T-helper 17 cell (primary cell): Measurements from ENCODE around the gene CCDC192. TPM values are rescaled to one million over a fixed set of nuclear protein-coding genes. Genes with fewer than 3 reads are reported as not detected.
A peak's percentile ranks its signal among the peaks of the same experiment; 100 is the strongest.

ENCODE experiments used
- ATAC-seq: fragments of 150-1000 bp; cut with Tn5 transposase; 2 replicates; pipeline ENCODE4 v1.10.0; 2021; ENCODE audit warnings: mild to moderate bottlenecking, moderate library complexity
- DNase-seq, 3 donors: peaks; one replicate each; pipeline versions ENCODE4 v3.0.0 to v3.0.0-alpha.2; 2020 to 2021
- H3K9me3 ChIP-seq: one replicate; pipeline ENCODE4 v1.7.0; 2013; ENCODE audit warnings: low read length, mild to moderate bottlenecking; ENCODE audit not compliant: control insufficient read depth, poor library complexity, severe bottlenecking
- H3K27ac Mint-ChIP-seq: one replicate; pipeline ENCODE4 v1.8.0; 2022; ENCODE audit warnings: mild to moderate bottlenecking, moderate library complexity, mixed read lengths
- H3K27me3 Mint-ChIP-seq: one replicate; pipeline ENCODE4 v1.8.0; 2022; ENCODE audit warnings: mixed read lengths
- H3K36me3 Mint-ChIP-seq: one replicate; pipeline ENCODE4 v1.8.0; 2022; ENCODE audit warnings: low read depth, mixed read lengths
- H3K4me1 Mint-ChIP-seq: one replicate; pipeline ENCODE4 v1.8.0; 2022; ENCODE audit warnings: mild to moderate bottlenecking, mixed read lengths
- H3K4me3 Mint-ChIP-seq: one replicate; pipeline ENCODE4 v1.8.0; 2022; ENCODE audit warnings: mild to moderate bottlenecking, moderate library complexity, mixed read lengths
- total RNA-seq, 4 donors: library from RNA in 2 of 4; stranded (reverse) in 2 of 4; gene quantifications; one replicate each; pipeline ENCODE4 v1.2.3 and lab custom pipeline; 2022 to 2026

CCDC192 gene
- total RNA-seq, 2 donors from 2014 or later: 0.45 TPM; not detected in 1

- DNase-seq (no peak), ATAC-seq (peak; percentile 35)
- H3K4me3 Mint-ChIP-seq: no peak overlapping the region
- no peak overlapping the region for H3K27ac Mint-ChIP-seq
- H3K9me3 ChIP-seq: no peaks in the 10 kb centered on the region
- H3K4me1 Mint-ChIP-seq: no peaks in the 10 kb centered on the region
- H3K36me3 Mint-ChIP-seq: no peaks in the 10 kb centered on the region
- H3K27me3 Mint-ChIP-seq: peaks cover 5% of the 10 kb centered on the region
Measured at GRCh38 chr5:127875235-127876021, 172.2 kb downstream of the CCDC192 start.

GRCh38 chr5:127876384-127876783, 173.2 kb downstream of the CCDC192 start:
- Mint-ChIP-seq H3K4me3 (no peak overlapping the region), H3K27ac (no peak overlapping the region), H3K36me3 (no peaks in the 10 kb centered on the region), H3K27me3 (peaks cover 5% of the 10 kb centered on the region), H3K4me1 (no peaks in the 10 kb centered on the region)
- ATAC-seq (no peak), DNase-seq (no peak)
- no peaks in the 10 kb centered on the region for H3K9me3 ChIP-seq

- ATAC-seq: peak; percentile 50
- Mint-ChIP-seq H3K27ac (no peak overlapping the region), H3K27me3 (no peaks in the 10 kb centered on the region), H3K4me3 (no peak overlapping the region), H3K36me3 (no peaks in the 10 kb centered on the region), H3K4me1 (no peaks in the 10 kb centered on the region)
- no peak for DNase-seq
- H3K9me3 ChIP-seq: no peaks in the 10 kb centered on the region
Measured at GRCh38 chr5:127878174-127878750, 175.1 kb downstream of the CCDC192 start.

- Mint-ChIP-seq H3K27ac (no peak overlapping the region), H3K4me3 (no peak overlapping the region), H3K27me3 (no peaks in the 10 kb centered on the region), H3K4me1 (no peaks in the 10 kb centered on the region), H3K36me3 (no peaks in the 10 kb centered on the region)
- no peaks in the 10 kb centered on the region for H3K9me3 ChIP-seq
- no peak for DNase-seq
- no peak for ATAC-seq
Measured at GRCh38 chr5:127884416-127884815, 181.2 kb downstream of the CCDC192 start.

- Mint-ChIP-seq H3K4me1 (no peaks in the 10 kb centered on the region), H3K36me3 (peaks cover 2% of the 10 kb centered on the region), H3K27me3 (no peaks in the 10 kb centered on the region), H3K27ac (no peak overlapping the region), H3K4me3 (no peak overlapping the region)
- no peaks in the 10 kb centered on the region for H3K9me3 ChIP-seq
- DNase-seq: no peak
- no peak for ATAC-seq
Measured at GRCh38 chr5:127885176-127885575, 182.0 kb downstream of the CCDC192 start.

GRCh38 chr5:127886081-127886480, 182.9 kb downstream of the CCDC192 start:
- Mint-ChIP-seq H3K27me3 (no peaks in the 10 kb centered on the region), H3K27ac (no peak overlapping the region), H3K4me3 (no peak overlapping the region), H3K4me1 (peaks cover 3% of the 10 kb centered on the region), H3K36me3 (peaks cover 2% of the 10 kb centered on the region)
- ATAC-seq (no peak), DNase-seq (no peak)
- no peaks in the 10 kb centered on the region for H3K9me3 ChIP-seq

GRCh38 chr5:127887282-127887681, 184.1 kb downstream of the CCDC192 start:
- ATAC-seq (no peak), DNase-seq (no peak)
- Mint-ChIP-seq H3K4me1 (peaks cover 10% of the 10 kb centered on the region), H3K27ac (no peak overlapping the region), H3K4me3 (no peak overlapping the region), H3K27me3 (no peaks in the 10 kb centered on the region), H3K36me3 (peaks cover 2% of the 10 kb centered on the region)
- H3K9me3 ChIP-seq: no peaks in the 10 kb centered on the region

- no peaks in the 10 kb centered on the region for H3K9me3 ChIP-seq
- Mint-ChIP-seq H3K27me3 (no peaks in the 10 kb centered on the region), H3K4me3 (no peak overlapping the region), H3K27ac (peak overlapping the region; percentile 79), H3K4me1 (peaks cover 12% of the 10 kb centered on the region), H3K36me3 (peaks cover 2% of the 10 kb centered on the region)
- DNase-seq: no peak
- ATAC-seq: no peak
Measured at GRCh38 chr5:127891942-127892341, 188.8 kb downstream of the CCDC192 start.

- H3K9me3 ChIP-seq: no peaks in the 10 kb centered on the region
- DNase-seq (no peak), ATAC-seq (peak; percentile 87)
- Mint-ChIP-seq H3K4me1 (peaks cover 12% of the 10 kb centered on the region), H3K27ac (peak overlapping the region; percentile 79), H3K36me3 (peaks cover 2% of the 10 kb centered on the region), H3K27me3 (no peaks in the 10 kb centered on the region), H3K4me3 (peak overlapping the region; percentile 53)
Measured at GRCh38 chr5:127892467-127893207, 189.4 kb downstream of the CCDC192 start.

- Mint-ChIP-seq H3K4me1 (peaks cover 12% of the 10 kb centered on the region), H3K27me3 (no peaks in the 10 kb centered on the region), H3K4me3 (peak overlapping the region; percentile 53), H3K36me3 (peaks cover 2% of the 10 kb centered on the region), H3K27ac (peak overlapping the region; percentile 79)
- H3K9me3 ChIP-seq: no peaks in the 10 kb centered on the region
- no peak for DNase-seq
- no peak for ATAC-seq
Measured at GRCh38 chr5:127893232-127893631, 190.0 kb downstream of the CCDC192 start.

GRCh38 chr5:127894461-127894860, 191.3 kb downstream of the CCDC192 start:
- no peak for ATAC-seq
- H3K27me3 Mint-ChIP-seq: no peaks in the 10 kb centered on the region
- DNase-seq: no peak
- H3K27ac Mint-ChIP-seq: peak overlapping the region; percentile 11
- no peaks in the 10 kb centered on the region for H3K9me3 ChIP-seq
- H3K4me1 Mint-ChIP-seq: peaks cover 12% of the 10 kb centered on the region
- H3K36me3 Mint-ChIP-seq: peaks cover 2% of the 10 kb centered on the region
- no peak overlapping the region for H3K4me3 Mint-ChIP-seq

- H3K9me3 ChIP-seq: no peaks in the 10 kb centered on the region
- Mint-ChIP-seq H3K4me1 (no peaks in the 10 kb centered on the region), H3K4me3 (no peak overlapping the region), H3K36me3 (no peaks in the 10 kb centered on the region), H3K27me3 (no peaks in the 10 kb centered on the region), H3K27ac (no peak overlapping the region)
- ATAC-seq (no peak), DNase-seq (no peak)
Measured at GRCh38 chr5:127898551-127899213, 195.5 kb downstream of the CCDC192 start.

- DNase-seq (no peak), ATAC-seq (no peak)
- H3K4me1 Mint-ChIP-seq: no peaks in the 10 kb centered on the region
- H3K27me3 Mint-ChIP-seq: no peaks in the 10 kb centered on the region
- no peak overlapping the region for H3K4me3 Mint-ChIP-seq
- H3K27ac Mint-ChIP-seq: no peak overlapping the region
- H3K36me3 Mint-ChIP-seq: no peaks in the 10 kb centered on the region
- no peaks in the 10 kb centered on the region for H3K9me3 ChIP-seq
Measured at GRCh38 chr5:127899214-127899610, 196.0 kb downstream of the CCDC192 start.
